ENCODE data around the gene SLC43A2. TPM values are rescaled to one million over a fixed set of nuclear protein-coding genes. Genes with fewer than 3 reads are reported as not detected.
A peak's percentile ranks its signal among the peaks of the same experiment; 100 is the strongest.

SLC43A2 gene
- total RNA-seq, 2 donors from 2014 or later, result 9.6 to 22.4 TPM

GRCh38 chr17:1643293-1643998, 14.8 kb upstream of the SLC43A2 start:
- Histone ChIP-seq H3K4me3 (no peak overlapping the region), H3K27me3 (no peaks in the 10 kb centered on the region), H3K9me3 (no peaks in the 10 kb centered on the region), H3K4me1 (peaks cover 53% of the 10 kb centered on the region), H3K36me3 (replicated peaks in 1 of 2; ENCODE audit: insufficient read depth in 1 of 2, low read depth in 2 of 2) (no peaks in the 10 kb centered on the region), H3K27ac (peak overlapping the region; percentile 23 to 62 (median 50))
- DNase-seq, result peak; percentile 91 to 96 (median 93)
- peak; percentile 87 for ATAC-seq
- WGBS, 2 donors, result 0% methylated on average over 65 of the region's 90 CpGs; no CpG with 5 or more reads in 1 of the 2 donors
- intact Hi-C loops (cut with DNase I), result no loop called here
- TF ChIP-seq POLR2A (IDR thresholded peaks at IDR 0.05) (peak in 2 of 3 donors; percentile 31 to 46), CTCF (IDR thresholded peaks at IDR 0.05) (peak in 6 of 7 experiments; percentile 22 to 86 (median 46))

GRCh38 chr17:1641065-1641403, 12.4 kb upstream of the SLC43A2 start:
- TF ChIP-seq CTCF (IDR thresholded peaks at IDR 0.05), result no peak
- no peak for TF ChIP-seq POLR2A (IDR thresholded peaks at IDR 0.05)
- intact Hi-C loops (cut with DNase I), result no loop called here
- no peaks in the 10 kb centered on the region for H3K9me3 ChIP-seq
- no peaks in the 10 kb centered on the region for H3K36me3 ChIP-seq (replicated peaks in 1 of 2; ENCODE audit: insufficient read depth in 1 of 2, low read depth in 2 of 2)
- peaks cover 35% of the 10 kb centered on the region for H3K4me1 ChIP-seq
- ATAC-seq (no peak), DNase-seq (no peak)
- H3K27me3 ChIP-seq, result no peaks in the 10 kb centered on the region
- H3K4me3 ChIP-seq, result no peak overlapping the region
- no peak overlapping the region for H3K27ac ChIP-seq
- 73 to 79% methylated on average over 12 of the region's 12 CpGs for WGBS, 2 donors

- DNase-seq (peak in 3 of 4 donors; percentile 53 to 80 (median 66)), ATAC-seq (no peak)
- no peak for TF ChIP-seq POLR2A (IDR thresholded peaks at IDR 0.05)
- no peak for TF ChIP-seq CTCF (IDR thresholded peaks at IDR 0.05)
- Histone ChIP-seq H3K4me1 (peaks cover 30% of the 10 kb centered on the region), H3K27me3 (no peaks in the 10 kb centered on the region), H3K36me3 (replicated peaks in 1 of 2; ENCODE audit: insufficient read depth in 1 of 2, low read depth in 2 of 2) (no peaks in the 10 kb centered on the region), H3K27ac (peak overlapping the region in 1 of 4 donors; percentile 40), H3K9me3 (no peaks in the 10 kb centered on the region), H3K4me3 (no peak overlapping the region)
- 51 to 57% methylated on average over 5 to 19 of the region's 23 CpGs for WGBS, 2 donors
- intact Hi-C loops (cut with DNase I), result no loop called here
Observed at GRCh38 chr17:1640329-1641064, 11.9 kb upstream of the SLC43A2 start.

- ATAC-seq, result no peak
- no peak for TF ChIP-seq POLR2A (IDR thresholded peaks at IDR 0.05)
- no peak for TF ChIP-seq CTCF (IDR thresholded peaks at IDR 0.05)
- H3K36me3 ChIP-seq (replicated peaks in 1 of 2; ENCODE audit: insufficient read depth in 1 of 2, low read depth in 2 of 2), result no peaks in the 10 kb centered on the region
Observed at GRCh38 chr17:1639549-1640180, 11.0 kb upstream of the SLC43A2 start.

More at GRCh38 chr17:1639549-1640180, 11.0 kb upstream of the SLC43A2 start:
- DNase-seq, result peak in 3 of 4 donors; percentile 49 to 74 (median 64)
- intact Hi-C loops (cut with DNase I), result no loop called here
- no peaks in the 10 kb centered on the region for H3K27me3 ChIP-seq
- peak overlapping the region in 1 of 4 donors; percentile 40 for H3K27ac ChIP-seq
- WGBS, 2 donors, result 54% methylated on average over 4 to 10 of the region's 11 CpGs
- H3K9me3 ChIP-seq, result no peaks in the 10 kb centered on the region
- peaks cover 27% of the 10 kb centered on the region for H3K4me1 ChIP-seq
- no peak overlapping the region for H3K4me3 ChIP-seq

All from body of pancreas (tissue), 4 donors.